ENCODE measurements around the gene GSK3B.

GSK3B gene

DNA sequence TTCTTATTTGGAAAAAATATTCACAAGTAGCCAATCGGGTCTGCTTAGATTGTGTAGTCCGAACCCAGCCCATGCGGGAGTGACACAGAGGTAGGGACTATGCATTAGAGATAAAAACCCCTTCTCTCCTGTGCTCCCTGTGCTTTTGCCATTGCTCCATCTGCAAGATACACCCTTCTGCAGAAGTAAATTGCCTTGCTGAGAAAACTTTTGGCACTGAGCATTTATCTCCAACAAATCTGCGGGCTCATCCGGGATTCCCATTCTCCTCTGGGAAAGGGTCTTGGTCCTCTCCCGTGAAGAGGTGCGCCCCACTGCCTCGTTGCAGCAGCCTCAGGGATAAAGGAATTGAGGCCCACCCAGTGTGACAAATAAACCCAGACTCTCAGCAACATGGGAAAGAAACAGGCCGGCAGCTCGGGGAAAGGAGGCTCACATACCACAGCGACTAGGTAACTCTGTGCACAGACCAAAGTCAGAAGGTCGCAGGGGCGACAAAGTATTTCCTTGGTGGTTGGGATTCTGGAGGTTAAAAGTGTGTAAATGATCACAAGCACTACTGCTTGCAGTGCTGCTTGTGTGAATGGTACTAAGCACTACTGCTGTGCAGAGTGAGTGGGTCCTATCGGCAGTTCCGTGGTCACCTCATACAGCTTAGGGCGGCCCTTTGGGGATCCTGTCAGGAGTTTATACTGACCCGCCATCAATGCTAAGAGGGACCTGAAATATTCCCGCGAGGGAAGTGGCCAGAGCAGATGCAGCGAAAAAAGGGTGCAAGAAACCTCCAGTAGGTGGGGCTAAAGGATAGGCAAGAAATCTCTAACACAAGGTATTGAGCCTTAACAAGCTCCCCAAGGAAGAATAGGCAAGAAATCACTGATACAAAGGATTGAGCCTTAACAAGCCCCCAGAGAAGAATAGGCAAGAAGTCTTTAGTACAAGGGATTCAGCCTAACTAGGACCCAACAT is 54.3 kb downstream of the GSK3B start:
- TF ChIP-seq, protein P1, sequence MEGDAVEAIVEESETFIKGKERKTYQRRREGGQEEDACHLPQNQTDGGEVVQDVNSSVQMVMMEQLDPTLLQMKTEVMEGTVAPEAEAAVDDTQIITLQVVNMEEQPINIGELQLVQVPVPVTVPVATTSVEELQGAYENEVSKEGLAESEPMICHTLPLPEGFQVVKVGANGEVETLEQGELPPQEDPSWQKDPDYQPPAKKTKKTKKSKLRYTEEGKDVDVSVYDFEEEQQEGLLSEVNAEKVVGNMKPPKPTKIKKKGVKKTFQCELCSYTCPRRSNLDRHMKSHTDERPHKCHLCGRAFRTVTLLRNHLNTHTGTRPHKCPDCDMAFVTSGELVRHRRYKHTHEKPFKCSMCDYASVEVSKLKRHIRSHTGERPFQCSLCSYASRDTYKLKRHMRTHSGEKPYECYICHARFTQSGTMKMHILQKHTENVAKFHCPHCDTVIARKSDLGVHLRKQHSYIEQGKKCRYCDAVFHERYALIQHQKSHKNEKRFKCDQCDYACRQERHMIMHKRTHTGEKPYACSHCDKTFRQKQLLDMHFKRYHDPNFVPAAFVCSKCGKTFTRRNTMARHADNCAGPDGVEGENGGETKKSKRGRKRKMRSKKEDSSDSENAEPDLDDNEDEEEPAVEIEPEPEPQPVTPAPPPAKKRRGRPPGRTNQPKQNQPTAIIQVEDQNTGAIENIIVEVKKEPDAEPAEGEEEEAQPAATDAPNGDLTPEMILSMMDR (IDR thresholded peaks at IDR 0.05; ENCODE audit: insufficient read depth, low read depth, low read length, missing control alignments), result no peak
- no peak for DNase-seq (ENCODE audit: low read depth)
- H3K4me3 ChIP-seq (ENCODE audit: low read depth, low read length), result no peak overlapping the region

DNA sequence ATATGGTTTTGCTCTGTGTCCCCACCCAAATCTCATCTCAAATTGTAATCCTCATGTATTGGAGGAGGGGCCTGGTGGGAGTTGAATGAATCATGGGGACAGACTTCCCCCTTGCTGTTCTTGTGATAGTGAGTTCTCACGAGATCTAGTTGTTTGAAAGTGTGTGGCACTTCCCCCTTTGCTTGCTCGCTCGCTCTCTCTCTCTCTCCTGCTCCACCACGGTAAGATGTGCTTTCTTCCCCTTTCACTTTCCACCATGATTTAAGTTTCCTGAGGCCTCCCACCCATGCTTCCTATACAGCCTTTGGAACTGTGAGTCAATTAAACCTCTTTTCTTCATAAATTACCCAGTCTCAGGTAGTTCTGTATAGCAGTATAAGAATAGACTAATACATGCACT is 60.7 kb downstream of the GSK3B start:
- peak; percentile 18 for DNase-seq (ENCODE audit: low read depth)
- TF ChIP-seq, protein P1 (IDR thresholded peaks at IDR 0.05; ENCODE audit: insufficient read depth, low read depth, low read length, missing control alignments), result no peak
- no peak overlapping the region for H3K4me3 ChIP-seq (ENCODE audit: low read depth, low read length)

DNA sequence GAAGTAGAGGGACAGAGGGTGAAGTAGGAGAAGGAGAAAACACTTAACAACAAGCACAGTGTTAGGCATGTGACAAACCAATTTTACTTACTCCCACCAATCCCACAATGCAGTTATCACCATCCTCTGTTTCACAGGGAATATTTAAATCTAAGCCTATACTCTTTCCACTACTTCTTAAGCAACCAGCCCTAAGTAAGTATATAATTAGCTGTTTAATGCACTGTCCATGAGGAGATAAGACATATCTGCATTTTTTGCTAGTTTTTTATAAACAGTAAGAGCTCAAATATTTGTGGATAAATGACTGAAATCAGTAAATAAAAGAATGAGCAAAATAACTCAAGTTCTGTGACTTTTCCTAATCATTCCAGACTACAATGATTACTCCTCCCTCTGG is 62.7 kb downstream of the GSK3B start:
- H3K4me3 ChIP-seq (ENCODE audit: low read depth, low read length), result no peak overlapping the region
- DNase-seq (ENCODE audit: low read depth), result no peak
- TF ChIP-seq, protein P1 (IDR thresholded peaks at IDR 0.05; ENCODE audit: insufficient read depth, low read depth, low read length, missing control alignments), result no peak

DNA sequence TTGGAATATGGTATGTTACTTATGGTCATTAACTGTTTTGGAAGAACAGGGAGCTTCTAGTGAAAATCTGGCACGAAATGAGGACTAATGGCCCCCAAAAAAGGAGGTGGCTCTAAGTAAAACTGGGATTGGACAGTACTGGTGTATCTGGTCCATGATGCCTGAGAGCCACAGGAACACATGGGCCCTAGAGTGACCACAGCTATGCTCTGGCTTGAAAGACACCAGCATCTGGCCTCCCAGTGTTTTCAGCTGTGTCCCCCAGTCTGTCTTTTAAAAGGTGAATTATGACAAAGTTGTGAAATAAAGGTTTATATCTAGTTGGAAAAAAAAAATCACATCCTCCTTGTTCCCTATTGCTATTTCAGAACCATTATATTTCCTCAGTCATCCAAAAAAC is 64.5 kb downstream of the GSK3B start:
- DNase-seq (ENCODE audit: low read depth), result no peak
- no peak overlapping the region for H3K4me3 ChIP-seq (ENCODE audit: low read depth, low read length)
- TF ChIP-seq, protein P1 (IDR thresholded peaks at IDR 0.05; ENCODE audit: insufficient read depth, low read depth, low read length, missing control alignments), result no peak

DNA sequence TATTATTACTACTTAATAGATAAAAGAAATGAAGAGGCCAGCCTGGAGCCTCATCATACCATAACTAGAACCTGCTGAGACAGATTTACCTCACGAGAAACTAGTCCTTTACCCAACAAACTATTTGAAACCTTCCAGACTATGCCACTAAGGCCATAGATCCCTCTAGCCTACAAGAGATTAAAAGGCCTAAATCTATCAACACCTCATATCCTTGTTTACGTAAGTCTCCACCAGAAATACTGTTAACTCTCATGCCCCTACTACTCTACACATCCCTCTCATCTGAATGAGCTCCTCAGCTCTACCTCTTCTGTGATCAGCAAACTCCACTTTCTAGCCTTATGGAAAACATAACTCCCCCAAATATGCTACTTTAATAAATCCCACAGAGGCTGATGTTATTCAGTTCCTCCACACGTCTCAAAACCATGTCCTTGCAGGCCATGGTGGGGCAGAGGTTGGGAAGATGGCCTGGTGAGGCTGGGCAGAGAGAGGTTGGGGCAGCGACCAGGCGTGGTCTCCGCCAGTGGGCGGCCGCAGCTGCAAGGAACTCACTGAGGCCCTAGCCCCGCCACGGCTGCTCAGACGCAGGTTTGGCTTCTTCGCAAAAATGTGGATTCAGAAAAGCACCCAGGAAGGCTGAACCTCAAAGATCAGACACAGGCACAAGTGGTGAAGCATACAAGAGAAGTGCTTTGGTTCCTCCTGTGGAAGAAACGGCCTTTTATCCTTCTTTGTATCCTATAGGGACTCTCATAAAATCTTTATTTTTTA is 65.8 kb downstream of the GSK3B start:
- no peak for DNase-seq (ENCODE audit: low read depth)
- no peak overlapping the region for H3K4me3 ChIP-seq (ENCODE audit: low read depth, low read length)
- TF ChIP-seq, protein P1 (IDR thresholded peaks at IDR 0.05; ENCODE audit: insufficient read depth, low read depth, low read length, missing control alignments), result no peak

DNA sequence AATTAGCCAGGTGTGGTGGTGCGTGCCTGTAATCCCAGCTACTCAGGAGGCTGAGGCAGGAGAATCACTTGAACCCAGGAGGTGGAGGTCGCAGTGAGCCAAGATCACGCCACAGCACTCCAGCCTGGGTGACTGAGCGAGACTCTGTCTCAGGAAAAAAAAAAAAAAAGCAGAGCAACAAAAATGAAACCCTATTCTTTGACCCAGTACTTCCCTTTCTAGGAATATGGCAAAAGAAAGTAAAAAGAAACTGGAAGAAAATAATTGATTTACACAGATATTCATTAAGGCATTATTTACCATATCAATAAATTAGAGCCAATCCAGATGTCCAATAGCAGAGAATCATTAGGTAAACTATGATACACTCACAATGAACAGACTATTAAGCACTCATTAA is 67.0 kb downstream of the GSK3B start:
- no peak for DNase-seq (ENCODE audit: low read depth)
- TF ChIP-seq, protein P1 (IDR thresholded peaks at IDR 0.05; ENCODE audit: insufficient read depth, low read depth, low read length, missing control alignments), result no peak
- H3K4me3 ChIP-seq (ENCODE audit: low read depth, low read length), result no peak overlapping the region
